Measurements from ENCODE around the gene TMEM266.

The TMEM266 gene

DNA sequence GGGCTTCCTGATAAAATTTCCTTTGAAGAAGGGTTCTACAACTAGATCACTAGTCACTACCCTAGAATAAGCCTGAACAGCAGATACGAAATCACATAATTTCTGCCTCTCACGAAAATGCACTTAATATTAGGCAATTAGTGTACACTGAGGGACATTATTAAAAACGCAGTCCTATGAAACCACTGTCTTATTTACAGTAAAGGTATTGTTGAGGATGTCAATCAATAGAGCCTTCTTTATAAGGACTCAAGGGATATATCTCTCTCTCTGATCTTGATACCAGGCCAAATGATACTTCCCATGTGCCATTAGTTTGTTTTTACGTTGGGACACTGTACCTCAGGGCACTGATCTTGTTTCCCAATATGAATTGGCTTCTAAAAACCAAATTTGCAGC is 191.9 kb downstream of the TMEM266 start:
- no peak for DNase-seq

DNA sequence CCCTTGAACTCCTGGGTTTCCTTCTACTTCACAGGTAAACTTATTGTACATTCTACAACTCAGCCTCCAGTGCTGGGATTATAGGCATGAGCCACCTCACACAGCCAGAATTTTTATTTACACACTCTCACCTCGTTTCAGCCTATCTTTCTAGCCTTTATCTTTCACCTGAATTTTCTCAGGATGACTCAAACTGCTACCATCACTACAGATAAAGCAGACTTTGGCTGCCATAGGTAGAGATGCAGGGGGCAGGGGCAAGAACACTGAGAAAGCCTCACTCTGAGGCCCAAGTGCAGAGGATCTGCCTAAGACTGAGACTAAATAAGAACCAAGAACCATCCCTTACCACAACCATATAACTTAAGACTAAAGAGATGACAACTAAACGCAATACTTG is 192.5 kb downstream of the TMEM266 start:
- no peak for DNase-seq

DNA sequence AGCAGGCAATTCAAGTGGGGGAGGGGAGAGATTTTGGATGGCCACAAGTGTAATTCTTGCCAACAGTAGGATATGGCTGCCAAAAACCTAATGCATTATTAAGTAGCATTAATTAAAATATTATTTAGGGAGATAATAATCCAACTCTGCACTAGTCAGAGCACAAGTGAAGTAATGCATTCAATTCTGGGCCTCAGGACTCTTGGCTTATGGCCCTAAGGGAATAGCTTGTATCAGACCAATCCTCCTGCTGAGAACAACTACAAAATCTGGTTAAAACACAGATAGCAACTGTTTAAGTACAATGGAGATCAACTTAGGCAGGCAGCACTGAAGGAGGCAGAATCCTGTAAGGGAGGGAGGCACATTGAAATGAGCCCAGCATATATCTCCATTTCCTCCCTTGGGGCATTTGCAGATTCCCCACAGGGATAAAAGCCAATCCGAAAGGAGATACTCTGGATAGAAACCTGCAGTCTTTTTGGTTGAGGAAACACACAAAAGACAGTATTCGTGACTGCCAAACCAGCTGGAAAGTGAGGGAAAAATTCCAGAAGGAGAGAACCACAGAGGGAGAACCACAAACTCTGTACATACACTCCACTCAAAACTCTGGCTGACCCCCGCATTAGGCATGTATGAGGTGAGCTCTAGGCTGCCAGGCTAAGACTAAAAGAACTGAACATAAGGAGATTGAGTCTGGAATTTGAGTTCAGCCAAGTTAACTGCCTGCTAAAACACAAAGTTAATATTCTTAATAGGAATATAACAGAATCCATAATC is 194.1 kb downstream of the TMEM266 start:
- DNase-seq = no peak

Measured in C1 segment of cervical spinal cord (tissue), 14 donors.